Uterus (tissue), 2 donors: ENCODE data around the gene SGPP2.

Experiments
- CTCF ChIP-seq, 4 experiments: fragments of 200-600 bp in 2 of 4; fragments of 450-650 bp in 2 of 4; sonication (generic) in 2 of 4; IDR thresholded peaks; one replicate each; pipeline ENCODE4 v1.5.1; 2016 to 2019; ENCODE audit warnings: antibody characterized with exemption in 4 of 4, mild to moderate bottlenecking in 2 of 4, moderate library complexity in 1 of 4
- POLR2A ChIP-seq, 2 donors: fragments of 450-650 bp; IDR thresholded peaks; one replicate each; pipeline ENCODE4 v1.6.1; 2016; ENCODE audit warnings: antibody characterized with exemption in 2 of 2, mild to moderate bottlenecking in 1 of 2, moderate library complexity in 1 of 2

- no peak for TF ChIP-seq CTCF (IDR thresholded peaks at IDR 0.05)
- no peak for TF ChIP-seq POLR2A (IDR thresholded peaks at IDR 0.05)
Measured at GRCh38 chr2:222431869-222432268, 7.5 kb downstream of the SGPP2 start.
